H7 (cell line): ENCODE results near the gene TSPYL6. TPM values are rescaled to one million over a fixed set of nuclear protein-coding genes. Genes with fewer than 3 reads are reported as not detected.
A peak's percentile ranks its signal among the peaks of the same experiment; 100 is the strongest.
"Not testable (repeated sequence)": the region's sequence is repeated elsewhere in the genome, so short reads cannot be mapped to it uniquely, and the experiment has no call there.

Experiments
- DNase-seq: peaks from one replicate; pipeline ENCODE4 v3.0.0; 2012
- H3K27me3 ChIP-seq: 2 replicates; pipeline ENCODE4 v1.6.0; 2011; ENCODE audit warnings: mild to moderate bottlenecking, low read length; ENCODE audit not compliant: control insufficient read depth, insufficient read depth
- H3K36me3 ChIP-seq: replicated peaks from 2 replicates; pipeline ENCODE4 v1.5.1; 2011; ENCODE audit warnings: low read length; ENCODE audit not compliant: control insufficient read depth, insufficient read depth
- H3K4me3 ChIP-seq: 2 replicates; pipeline ENCODE4 v1.5.1; 2011; ENCODE audit warnings: low read depth, mild to moderate bottlenecking, control low read depth, low read length, moderate library complexity; ENCODE audit not compliant: insufficient read depth
- total RNA-seq: library from RNA; depleted of rRNA; stranded (reverse); fragments of >200 nt; shearing (Covaris generic); gene quantifications from 2 replicates; pipeline ENCODE4 v1.2.3, GENCODE V29; 2014; rRNA removed

The TSPYL6 gene
- not detected in 2 replicates for total RNA-seq

GRCh38 chr2:54256091-54256694, at the start of gene TSPYL6:
TSPYL6 (minus strand) TSS chr2:54256229; CDS start chr2:54256151, 78 bp downstream.
- no peak within 1 kb of the TSS for H3K4me3 ChIP-seq
- H3K27me3 ChIP-seq = no peaks in the 10 kb centered on the region
- DNase-seq = no peak
- no peaks in the 10 kb centered on the region for H3K36me3 ChIP-seq

- Histone ChIP-seq H3K36me3 (no peaks in the 10 kb centered on the region), H3K4me3 (no peak overlapping the region), H3K27me3 (no peaks in the 10 kb centered on the region)
- no peak for DNase-seq
Measured at GRCh38 chr2:54303631-54304030, 47.6 kb upstream of the TSPYL6 start.

DNA sequence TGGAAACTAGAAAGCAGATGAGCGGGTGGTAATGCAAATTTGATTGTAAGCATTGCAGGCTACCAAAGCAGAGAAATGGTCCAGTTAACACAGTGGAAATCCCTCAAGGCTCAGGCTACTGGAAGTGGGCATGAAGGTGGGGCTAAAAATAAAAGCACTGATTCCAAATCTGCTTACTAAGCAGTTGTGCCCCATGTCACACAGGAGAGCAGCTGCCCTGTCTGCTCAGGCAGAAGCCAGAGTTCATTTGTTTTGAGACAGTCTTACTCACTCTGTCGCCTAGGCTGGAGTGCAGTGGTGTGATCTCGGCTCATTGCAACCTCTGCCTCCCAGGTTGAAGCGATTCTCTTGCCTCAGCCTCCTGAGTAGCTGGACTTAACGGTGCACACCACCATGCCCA, 42.5 kb upstream of the TSPYL6 start:
- Histone ChIP-seq H3K27me3 (no peaks in the 10 kb centered on the region; the same call in 1 of the 2 replicates), H3K36me3 (no peaks in the 10 kb centered on the region), H3K4me3 (no peak overlapping the region)
- no peak for DNase-seq

- DNase-seq = no peak
- Histone ChIP-seq H3K27me3 (peaks cover 10% of the 10 kb centered on the region), H3K4me3 (no peak overlapping the region), H3K36me3 (no peaks in the 10 kb centered on the region)
Measured at GRCh38 chr2:54295911-54296310, 39.9 kb upstream of the TSPYL6 start.

DNA sequence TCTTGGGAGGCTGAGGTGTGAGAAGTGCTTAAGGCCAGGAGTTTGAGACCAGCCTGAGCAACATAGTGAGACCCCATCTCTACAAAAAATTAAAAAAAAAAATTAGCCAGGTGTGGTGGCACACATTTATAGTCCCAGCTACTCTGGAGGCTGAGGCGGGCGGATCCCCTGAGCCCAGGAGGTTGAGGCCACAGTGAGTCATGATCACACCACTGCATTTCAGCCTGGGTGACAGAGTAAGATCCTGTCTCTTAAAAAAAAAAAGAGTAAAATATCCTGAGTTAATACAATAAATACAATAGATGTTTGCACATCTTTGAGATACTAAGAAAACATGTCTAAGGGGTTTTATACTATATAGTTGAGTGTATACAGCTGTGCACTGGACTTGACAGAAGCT, 38.6 kb upstream of the TSPYL6 start:
- H3K4me3 ChIP-seq, DNase-seq, H3K36me3 ChIP-seq: not testable (repeated sequence)
- peaks cover 23% of the 10 kb centered on the region for H3K27me3 ChIP-seq

DNA sequence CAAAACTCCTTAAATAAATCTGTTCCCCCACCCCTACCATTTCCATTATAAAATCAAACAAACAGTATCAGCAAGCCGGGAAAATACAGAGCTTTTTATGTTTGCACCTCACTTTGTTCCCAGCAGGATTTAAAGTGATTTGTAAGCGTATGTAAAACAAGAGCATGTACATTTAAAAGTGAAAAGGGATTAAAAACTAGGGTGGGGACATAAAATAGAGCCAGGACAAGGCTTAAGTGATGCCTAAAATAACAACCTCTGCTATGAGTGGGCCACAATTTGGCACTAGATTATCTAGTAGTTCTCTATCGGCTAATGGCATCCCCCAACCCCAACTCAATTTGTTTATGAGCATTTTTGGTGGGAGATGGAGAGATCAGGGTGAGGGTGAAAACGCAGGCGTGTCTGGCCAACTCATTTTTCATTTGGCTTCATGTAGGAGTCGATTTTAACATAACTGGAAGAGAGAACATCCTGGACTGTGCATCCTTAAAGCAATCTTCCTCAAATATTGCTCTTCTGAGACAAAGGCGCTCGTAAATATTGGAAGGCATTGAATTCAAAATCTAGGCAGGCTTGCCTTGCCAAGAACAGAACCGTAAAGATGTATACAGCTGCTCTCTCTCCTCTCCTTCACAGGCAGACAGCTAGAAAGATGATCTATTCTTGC, 34.5 kb upstream of the TSPYL6 start:
- Histone ChIP-seq H3K4me3 (no peak overlapping the region), H3K27me3 (peaks cover 39% of the 10 kb centered on the region), H3K36me3 (no peaks in the 10 kb centered on the region)
- peak; percentile 26 for DNase-seq

- DNase-seq = peak; percentile 42
- H3K4me3 ChIP-seq = no peak overlapping the region
- peaks cover 39% of the 10 kb centered on the region for H3K27me3 ChIP-seq
- no peaks in the 10 kb centered on the region for H3K36me3 ChIP-seq
Measured at GRCh38 chr2:54289917-54290316, 33.9 kb upstream of the TSPYL6 start.

DNA sequence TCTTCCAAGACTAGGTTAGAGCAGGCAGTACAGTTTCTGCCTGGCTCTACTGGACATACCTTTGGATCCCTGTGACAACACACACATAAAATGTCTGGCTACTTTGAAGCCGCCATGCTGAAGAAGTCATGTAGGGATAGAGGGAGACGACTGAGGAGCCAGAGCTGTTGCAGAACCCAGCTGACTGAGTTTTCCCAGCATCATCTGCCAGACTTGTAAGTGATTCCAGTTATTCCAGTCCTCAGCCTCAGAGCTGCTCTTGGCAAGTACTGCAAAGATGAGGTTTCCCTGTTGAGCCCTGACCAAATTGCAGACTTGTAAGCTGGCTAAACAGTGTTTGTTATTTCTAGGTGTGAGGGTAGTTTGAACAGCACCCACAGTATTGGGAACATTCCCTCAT, 31.5 kb upstream of the TSPYL6 start:
- DNase-seq = no peak
- Histone ChIP-seq H3K4me3 (no peak overlapping the region), H3K27me3 (peaks cover 39% of the 10 kb centered on the region), H3K36me3 (no peaks in the 10 kb centered on the region)

GRCh38 chr2:54285451-54285850, 29.4 kb upstream of the TSPYL6 start:
- Histone ChIP-seq H3K36me3 (no peaks in the 10 kb centered on the region), H3K27me3 (peaks cover 24% of the 10 kb centered on the region), H3K4me3 (no peak overlapping the region)
- no peak for DNase-seq

DNA sequence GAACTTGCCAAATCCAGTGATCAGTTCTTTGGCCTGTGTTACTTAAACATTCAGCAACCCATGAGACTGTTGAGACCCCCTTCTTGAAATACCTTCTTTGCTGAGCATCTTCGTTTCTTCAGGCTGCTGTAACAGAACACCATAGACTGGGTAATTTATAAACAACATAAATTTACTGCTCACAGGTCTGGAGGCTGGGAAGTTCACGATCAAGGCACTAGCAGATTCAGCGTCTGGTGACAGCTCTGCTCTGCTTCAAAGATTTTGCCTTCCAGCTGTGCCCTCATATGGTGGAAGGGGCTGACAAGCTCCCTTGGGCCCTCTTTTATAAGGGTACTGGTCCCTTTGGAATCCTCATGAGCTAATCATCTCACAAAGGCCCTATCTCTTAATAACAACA, 28.8 kb upstream of the TSPYL6 start:
- no peak for DNase-seq
- Histone ChIP-seq H3K27me3 (peaks cover 18% of the 10 kb centered on the region), H3K36me3 (no peaks in the 10 kb centered on the region), H3K4me3 (no peak overlapping the region)

- peak; percentile 45 for DNase-seq
- H3K36me3 ChIP-seq = no peaks in the 10 kb centered on the region
- no peak overlapping the region for H3K4me3 ChIP-seq
- H3K27me3 ChIP-seq = no peaks in the 10 kb centered on the region
Measured at GRCh38 chr2:54279385-54279784, 23.4 kb upstream of the TSPYL6 start.

DNA sequence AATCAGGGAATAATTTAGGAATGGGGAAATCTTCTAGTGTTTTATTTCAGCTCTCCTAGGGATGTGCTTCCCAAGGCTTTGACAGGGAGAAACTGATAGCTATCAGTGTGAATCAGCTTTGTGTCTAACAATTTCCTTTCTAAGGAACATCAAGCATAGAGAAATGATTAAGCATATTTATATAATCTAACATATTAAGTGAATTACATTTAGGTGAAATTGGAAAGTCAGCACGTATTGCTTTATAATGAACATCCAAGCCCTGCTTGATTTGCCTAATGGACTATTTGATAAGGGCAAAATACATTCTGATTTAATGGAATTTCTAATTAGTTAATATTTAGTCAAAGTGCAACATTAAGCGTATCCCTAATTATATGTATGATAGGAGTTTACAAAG, 19.5 kb upstream of the TSPYL6 start:
- H3K27me3 ChIP-seq = no peaks in the 10 kb centered on the region
- DNase-seq = no peak
- H3K4me3 ChIP-seq = no peak overlapping the region
- no peaks in the 10 kb centered on the region for H3K36me3 ChIP-seq

- DNase-seq = no peak
- no peak overlapping the region for H3K4me3 ChIP-seq
Measured at GRCh38 chr2:54274781-54275242, 18.8 kb upstream of the TSPYL6 start.

DNA sequence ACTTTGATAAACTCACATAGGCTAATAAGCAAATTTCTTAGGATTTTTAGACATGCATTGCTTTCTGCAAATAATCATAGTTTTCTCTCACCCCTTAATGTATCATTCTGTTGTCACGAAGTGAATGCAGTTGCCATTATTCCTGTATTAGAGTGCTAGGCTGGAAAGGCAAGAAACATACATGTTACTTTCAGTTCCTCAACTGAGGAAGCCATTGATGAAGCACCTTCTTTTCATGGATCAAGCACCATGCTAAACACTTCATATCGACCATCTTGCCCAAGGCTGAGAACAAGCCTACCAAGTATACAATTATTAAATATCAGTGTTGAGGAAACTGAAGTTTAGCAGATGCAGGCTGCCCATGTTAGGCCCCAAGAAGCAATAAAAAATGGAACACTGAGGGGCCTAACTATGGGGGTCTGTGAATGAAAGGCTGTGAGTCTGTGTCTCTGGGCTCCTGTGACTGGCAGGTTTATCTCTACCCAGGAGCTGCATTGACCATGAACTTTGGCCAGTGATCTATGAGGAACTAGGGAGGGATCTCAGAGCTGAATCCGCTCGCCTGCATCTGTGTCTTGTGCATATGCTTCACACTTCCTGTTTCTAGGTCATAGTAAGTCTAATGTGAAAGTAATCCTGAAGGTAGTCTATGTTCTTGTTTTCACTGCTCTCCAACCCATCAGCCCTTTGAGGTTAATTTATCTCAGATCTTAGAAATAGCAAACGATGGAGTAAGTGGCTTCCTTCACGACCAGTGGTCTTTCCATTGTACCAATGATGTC, 16.0 kb upstream of the TSPYL6 start:
- no peak for DNase-seq
- Histone ChIP-seq H3K36me3 (no peaks in the 10 kb centered on the region), H3K27me3 (no peaks in the 10 kb centered on the region)

More at GRCh38 chr2:54274781-54275242, 18.8 kb upstream of the TSPYL6 start:
- Histone ChIP-seq H3K36me3 (no peaks in the 10 kb centered on the region), H3K27me3 (no peaks in the 10 kb centered on the region)

GRCh38 chr2:54271189-54271588, 15.2 kb upstream of the TSPYL6 start:
- H3K4me3 ChIP-seq = no peak overlapping the region
- no peaks in the 10 kb centered on the region for H3K36me3 ChIP-seq
- DNase-seq = no peak
- H3K27me3 ChIP-seq = no peaks in the 10 kb centered on the region

More for the DNA sequence above, 16.0 kb upstream of the TSPYL6 start:
- H3K4me3 ChIP-seq = no peak overlapping the region
